Endodermal cell (in vitro differentiated cells): ENCODE results near the gene LSG1. TPM values are rescaled to one million over a fixed set of nuclear protein-coding genes. Genes with fewer than 3 reads are reported as not detected.

Experiments used
- DNase-seq: peaks from one replicate; pipeline ENCODE4 v3.0.0-alpha.2; 2017
- H3K27ac ChIP-seq: 2 replicates; pipeline ENCODE4 v1.5.1; 2013; ENCODE audit warnings: mild to moderate bottlenecking, low read depth, low read length, moderate library complexity
- H3K27me3 ChIP-seq: 2 replicates; pipeline ENCODE4 v1.6.1; 2013; ENCODE audit warnings: mild to moderate bottlenecking, low read length, moderate library complexity; ENCODE audit not compliant: insufficient read depth, control insufficient read depth, poor library complexity, severe bottlenecking
- H3K36me3 ChIP-seq: 2 replicates; pipeline ENCODE4 v1.7.0; 2013; ENCODE audit warnings: mild to moderate bottlenecking, low read length, moderate library complexity; ENCODE audit not compliant: control insufficient read depth, insufficient read depth
- H3K4me1 ChIP-seq: one replicate; pipeline ENCODE4 v1.7.0; 2013; ENCODE audit warnings: low read length; ENCODE audit not compliant: control insufficient read depth, insufficient read depth
- H3K4me3 ChIP-seq: 2 replicates; pipeline ENCODE4 v1.5.1; 2013; ENCODE audit warnings: mild to moderate bottlenecking, low read length, moderate library complexity
- H3K9ac ChIP-seq: 2 replicates; pipeline ENCODE4 v1.6.1; 2013; ENCODE audit warnings: mild to moderate bottlenecking, low read length, moderate library complexity; ENCODE audit not compliant: poor library complexity, severe bottlenecking; ENCODE audit errors: extremely low read depth
- H3K9me3 ChIP-seq: 2 replicates; pipeline ENCODE4 v1.6.1; 2013; ENCODE audit warnings: mild to moderate bottlenecking, low read length, moderate library complexity; ENCODE audit not compliant: control insufficient read depth
- H3K27ac Mint-ChIP-seq: 2 replicates; pipeline ENCODE4 v1.8.0; 2020; ENCODE audit warnings: mixed read lengths
- H3K27me3 Mint-ChIP-seq: 2 replicates; pipeline ENCODE4 v1.8.0; 2021; ENCODE audit warnings: mild to moderate bottlenecking, mixed read lengths; ENCODE audit not compliant: insufficient read depth
- H3K36me3 Mint-ChIP-seq: 2 replicates; pipeline ENCODE4 v1.8.0; 2020; ENCODE audit warnings: low read depth, mixed read lengths
- H3K4me1 Mint-ChIP-seq: 2 replicates; pipeline ENCODE4 v1.8.0; 2020; ENCODE audit warnings: mixed read lengths
- H3K4me3 Mint-ChIP-seq: 2 replicates; pipeline ENCODE4 v1.8.0; 2020; ENCODE audit warnings: mild to moderate bottlenecking, moderate library complexity, mixed read lengths
- H3K9me3 Mint-ChIP-seq: 2 replicates; pipeline ENCODE4 v1.8.0; 2020; ENCODE audit warnings: mild to moderate bottlenecking, mixed read lengths
- CTCF ChIP-seq: fragments of 200-600 bp; sonication (generic); conservative IDR thresholded peaks from 2 replicates; pipeline ENCODE4 v1.5.0; 2021; ENCODE audit warnings: antibody characterized with exemption, mild to moderate bottlenecking
- WGBS, 2 experiments: methylation state at CpG; one replicate each; pipeline versions ENCODE4 v1.1.5 to v1.1.7; 2013; ENCODE audit warnings: missing lambda C conversion rate in 2 of 2, mixed read lengths in 1 of 2; ENCODE audit not compliant: insufficient coverage in 1 of 2, insufficient read length in 1 of 2; 5-methylcytosine and 5-hydroxymethylcytosine counted together
- long read RNA-seq, 4 experiments: library from polyadenylated mRNA in 2 of 4; library from RNA in 1 of 4; library from capped mRNA in 1 of 4; stranded (forward) in 3 of 4; unstranded in 1 of 4; transcript quantifications; one replicate each; pipeline ENCODE4 v2.0.0, GENCODE V29; 2020 to 2021; ENCODE audit warnings: inconsistent platforms in 1 of 4
- polyA plus RNA-seq, 2 experiments: library from polyadenylated mRNA; stranded (reverse); fragments of 50-300 nt; gene quantifications; one replicate each; pipeline ENCODE4 v1.2.3, GENCODE V29; 2013
- total RNA-seq, 2 donors: library from RNA; stranded (reverse); fragmentation: NEBNext Ultra II Directional in 1 of 2; extraction: Animal tissue kit (Norgen Biotek cat#: 25700) in 1 of 2; gene quantifications; 2 replicates in 1 of 2; 3 replicates in 1 of 2; pipeline ENCODE4 v1.2.1, GENCODE V29; 2021

LSG1 gene
- 10 to 100 TPM; 38.3 to 44.7 TPM for total RNA-seq
- 31.6 TPM for polyA plus RNA-seq (2013, experiment 1 of 2)
- polyA plus RNA-seq (2013, experiment 2 of 2) = 30.8 TPM
- long read RNA-seq, experiment 1, partial matches to known transcripts = 2 of 12 reads
- long read RNA-seq, experiment 1, other reads (novel, unspliced or antisense) = 7 of 12 reads
- long read RNA-seq, experiment 2, transcript LSG1-201 (14 exons, 3,572 nt) = major isoform, 54 of 62 reads
- long read RNA-seq, experiment 2, partial matches to known transcripts = 2 of 62 reads
- long read RNA-seq, experiment 2, other reads (novel, unspliced or antisense) = 6 of 62 reads
- long read RNA-seq, experiment 3, transcript LSG1-201 (14 exons, 3,572 nt) = major isoform, 69 of 272 reads
- long read RNA-seq, experiment 3, partial matches to known transcripts = 183 of 272 reads
- long read RNA-seq, experiment 3, other reads (novel, unspliced or antisense) = 20 of 272 reads
- long read RNA-seq, experiment 4, transcript LSG1-201 (14 exons, 3,572 nt) = major isoform, 9 of 20 reads
- long read RNA-seq, experiment 4, partial matches to known transcripts = 6 of 20 reads
- long read RNA-seq, experiment 4, other reads (novel, unspliced or antisense) = 5 of 20 reads

GRCh38 chr3:194671900-194672808 lies at the start of gene LSG1:
Gene LSG1 (minus strand): TSS chr3:194672191. CDS start chr3:194672162, 29 bp downstream.
- H3K9me3 ChIP-seq = no peaks in the 10 kb centered on the region
- H3K27ac ChIP-seq = peak within 1 kb of the TSS; percentile 86
- Mint-ChIP-seq H3K9me3 (no peaks in the 10 kb centered on the region), H3K27me3 (peaks cover 2% of the 10 kb centered on the region), H3K36me3 (peaks cover 20% of the 10 kb centered on the region), H3K4me1 (peaks cover 6% of the 10 kb centered on the region), H3K27ac (peak within 1 kb of the TSS; percentile 99), H3K4me3 (peak within 1 kb of the TSS; percentile 98)
- 0% methylated on average over 29 to 56 of the region's 57 CpGs for WGBS, 2 experiments
- peaks cover 23% of the 10 kb centered on the region for H3K36me3 ChIP-seq
- H3K4me1 ChIP-seq = no peaks in the 10 kb centered on the region
- peak within 1 kb of the TSS; percentile 65 for H3K9ac ChIP-seq
- peaks cover 22% of the 10 kb centered on the region for H3K27me3 ChIP-seq
- DNase-seq = peak; percentile 97
- peak within 1 kb of the TSS; percentile 97 for H3K4me3 ChIP-seq
- no peak for TF ChIP-seq CTCF

- H3K27me3 ChIP-seq = no peaks in the 10 kb centered on the region
- H3K27ac Mint-ChIP-seq = no peak overlapping the region
- no peaks in the 10 kb centered on the region for H3K27me3 Mint-ChIP-seq
- DNase-seq = no peak
- WGBS, 2 experiments = 66 to 87% methylated on average over 2 to 6 of the region's 6 CpGs
- peak; percentile 47 for TF ChIP-seq CTCF
- no peaks in the 10 kb centered on the region for H3K9me3 Mint-ChIP-seq
- H3K9ac ChIP-seq = no peak overlapping the region
- no peaks in the 10 kb centered on the region for H3K36me3 ChIP-seq
- H3K4me3 Mint-ChIP-seq = no peak overlapping the region
- no peaks in the 10 kb centered on the region for H3K9me3 ChIP-seq
- H3K4me1 ChIP-seq = no peaks in the 10 kb centered on the region
- H3K4me3 ChIP-seq = no peak overlapping the region
- H3K4me1 Mint-ChIP-seq = peaks cover 27% of the 10 kb centered on the region
- no peaks in the 10 kb centered on the region for H3K36me3 Mint-ChIP-seq
- no peak overlapping the region for H3K27ac ChIP-seq
These were observed 48.1 kb upstream of the LSG1 start for GRCh38 chr3:194720048-194720447.

DNA sequence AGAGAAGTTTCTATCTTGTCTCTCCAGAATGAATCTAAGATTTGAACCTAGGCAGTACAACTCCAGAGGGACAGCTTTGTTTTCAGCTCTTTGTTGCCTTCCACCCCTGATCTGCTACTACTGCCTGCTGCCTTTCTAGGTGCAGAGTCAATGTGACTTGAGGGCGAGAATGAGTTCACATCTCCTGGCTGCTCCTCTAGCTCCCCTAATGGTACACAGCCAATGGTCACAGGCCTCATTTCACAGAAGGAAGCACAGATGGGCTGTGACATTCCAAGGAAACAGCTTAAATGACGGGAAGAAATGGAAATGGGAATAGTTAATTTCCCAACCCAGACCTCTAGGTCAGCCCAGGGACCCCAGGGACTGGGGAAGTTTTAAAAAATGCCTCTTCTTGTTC lies 46.1 kb upstream of the LSG1 start:
- no peak overlapping the region for H3K27ac ChIP-seq
- Mint-ChIP-seq H3K27ac (no peak overlapping the region), H3K27me3 (no peaks in the 10 kb centered on the region), H3K9me3 (no peaks in the 10 kb centered on the region), H3K4me3 (no peak overlapping the region), H3K36me3 (no peaks in the 10 kb centered on the region), H3K4me1 (peaks cover 21% of the 10 kb centered on the region)
- no peak overlapping the region for H3K4me3 ChIP-seq
- H3K9me3 ChIP-seq = no peaks in the 10 kb centered on the region
- H3K36me3 ChIP-seq = no peaks in the 10 kb centered on the region
- H3K4me1 ChIP-seq = no peaks in the 10 kb centered on the region
- no peak overlapping the region for H3K9ac ChIP-seq
- TF ChIP-seq CTCF = peak; percentile 42
- DNase-seq = peak; percentile 83
- WGBS, 2 experiments = 62% methylated on average over 2 of the region's 2 CpGs; no CpG with 5 or more reads in 1 of the 2 experiments
- H3K27me3 ChIP-seq = no peaks in the 10 kb centered on the region
